Stimulated activated CD8-positive, alpha-beta memory T cell treated with anti-CD3 and anti-CD28 coated beads, Interleukin-4, amount 100 ng/mL, for 1 hour (primary cell): ENCODE measurements around the gene NCK1.
"Not testable (repeated sequence)": the region's sequence is repeated elsewhere in the genome, so short reads cannot be mapped to it uniquely, and the experiment has no call there.

ENCODE experiments used
- DNase-seq, 2 donors: peaks; one replicate each; pipeline ENCODE4 v3.0.0-alpha.2; 2020; ENCODE audit warnings: low read depth in 2 of 2, low spot score in 1 of 2

NCK1 gene

GRCh38 chr3:136982520-136983138 is 120.6 kb downstream of the NCK1 start:
- DNase-seq, result no peak

- no peak for DNase-seq
These were observed 122.8 kb downstream of the NCK1 start for GRCh38 chr3:136984837-136985236.

DNA sequence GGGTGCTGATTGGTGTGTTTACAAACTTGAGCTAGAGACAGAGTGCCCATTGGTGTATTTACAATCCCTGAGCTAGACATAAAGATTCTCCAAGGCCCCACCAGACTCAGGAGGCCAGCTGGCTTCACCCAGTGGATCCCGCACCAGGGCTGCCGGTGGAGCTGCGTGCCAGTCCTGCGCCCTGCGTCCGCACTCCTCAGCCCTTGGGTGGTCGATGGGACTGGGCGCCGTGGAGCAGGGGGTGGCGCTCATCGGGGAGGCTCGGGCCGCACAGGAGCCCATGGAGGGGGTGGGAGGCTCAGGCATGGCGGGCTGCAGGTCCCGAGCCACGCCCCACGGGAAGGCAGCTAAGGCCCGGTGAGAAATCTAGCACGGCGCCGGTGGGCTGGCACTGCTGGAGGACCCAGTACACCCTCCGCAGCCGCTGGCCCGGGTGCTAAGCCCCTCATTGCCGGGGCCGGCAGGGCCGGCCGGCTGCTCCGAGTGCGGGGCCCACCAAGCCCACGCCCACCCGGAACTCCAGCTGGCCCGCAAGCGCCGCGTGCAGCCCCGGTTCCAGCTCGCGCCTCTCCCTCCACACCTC is 125.5 kb downstream of the NCK1 start:
- not testable (repeated sequence) for DNase-seq

GRCh38 chr3:136988651-136989050 is 126.6 kb downstream of the NCK1 start:
- no peak for DNase-seq

DNA sequence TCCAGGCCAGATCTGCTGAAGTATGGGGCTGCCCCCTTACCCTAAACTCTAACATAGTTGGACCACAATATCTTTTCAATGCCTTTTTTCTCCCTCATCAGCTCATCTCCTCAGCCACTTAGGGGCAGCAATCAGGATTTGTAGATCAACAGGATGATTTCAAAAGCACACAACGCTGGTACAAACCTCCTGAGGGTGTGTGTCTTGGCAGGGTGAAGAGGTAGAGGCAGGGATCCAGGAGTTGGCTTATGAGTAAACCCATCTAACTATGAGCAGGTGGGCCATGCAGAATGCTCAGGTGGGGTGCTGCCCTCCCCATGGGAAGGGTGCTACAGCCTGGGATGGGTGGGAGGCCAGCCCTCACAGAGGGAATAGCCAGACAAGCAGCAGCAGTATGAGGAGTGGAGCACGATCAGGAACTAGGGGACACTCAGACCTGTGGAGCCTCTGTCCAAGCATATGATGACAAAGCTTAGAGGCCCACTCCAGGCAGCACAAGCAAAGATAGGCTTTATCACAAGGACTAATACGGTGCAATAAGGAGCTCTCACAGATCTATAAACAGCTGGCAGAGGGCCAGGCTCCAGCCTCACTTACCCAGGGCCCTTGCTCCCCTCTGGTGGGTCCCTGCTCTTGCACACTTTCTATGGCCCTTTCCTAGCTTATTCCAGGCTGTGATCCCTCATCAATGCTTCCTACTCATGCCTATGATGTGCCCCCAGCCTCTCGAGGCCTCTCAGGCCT is 127.9 kb downstream of the NCK1 start:
- no peak for DNase-seq

- no peak for DNase-seq
These were observed 128.8 kb downstream of the NCK1 start for GRCh38 chr3:136990826-136991225.

DNA sequence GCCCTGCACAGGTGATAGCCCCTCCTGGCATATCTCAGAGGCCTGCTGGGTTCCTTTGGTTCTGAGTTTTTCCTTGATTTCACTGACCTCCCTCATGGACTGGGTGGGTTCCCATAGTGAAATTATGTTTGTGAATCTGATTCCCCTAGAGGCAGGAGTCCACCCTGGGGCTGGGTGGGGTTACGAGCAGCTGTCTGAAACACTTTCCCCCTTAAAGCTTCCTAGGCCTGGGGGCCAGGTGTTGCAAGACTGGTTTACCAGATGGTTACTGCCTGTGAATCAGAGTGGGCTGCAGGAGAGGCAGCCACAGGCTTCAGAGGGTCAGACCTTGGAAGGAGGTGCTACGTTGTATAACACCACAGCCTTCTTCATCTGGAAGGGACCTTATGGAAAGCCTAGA is 130.1 kb downstream of the NCK1 start:
- DNase-seq, result no peak

DNA sequence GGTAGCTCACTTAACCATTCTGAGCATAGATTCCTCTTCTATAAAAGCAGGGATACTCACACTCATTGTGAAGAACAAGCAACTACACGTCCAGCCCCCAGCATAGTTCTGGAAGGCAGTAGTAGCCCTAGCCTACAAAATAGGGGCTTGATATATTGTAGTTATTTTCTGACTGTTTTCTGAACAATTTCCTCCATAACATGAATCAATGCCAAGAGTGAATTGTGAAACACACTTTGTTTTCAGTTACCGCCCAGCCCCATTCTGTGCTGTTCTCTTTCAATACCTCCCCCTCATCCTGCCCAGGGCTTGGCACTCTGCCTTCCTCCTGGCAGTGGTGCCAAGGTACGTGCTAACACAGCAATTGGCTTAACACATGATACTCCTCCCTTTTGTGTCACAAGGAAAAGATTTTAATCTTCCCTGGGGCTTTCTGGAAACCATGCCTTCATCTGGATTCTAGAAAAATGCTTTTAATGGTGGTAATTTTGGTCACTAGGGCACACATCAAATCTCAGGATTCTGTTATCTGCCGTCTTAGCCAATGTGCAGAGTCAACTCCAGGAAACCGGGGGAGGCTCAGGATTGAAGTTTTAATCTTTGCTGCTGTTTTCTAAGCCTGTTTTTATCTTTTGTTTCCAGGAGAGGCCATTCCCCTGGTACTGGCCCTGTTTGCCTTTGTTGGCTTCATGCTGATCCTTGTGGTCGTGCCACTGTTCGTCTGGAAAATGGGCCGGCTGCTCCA is 132.9 kb downstream of the NCK1 start:
- no peak for DNase-seq

- no peak for DNase-seq
These were observed 133.6 kb downstream of the NCK1 start for GRCh38 chr3:136995652-136996051.
